Chondrocyte (in vitro differentiated cells): ENCODE measurements around the gene MSH5. TPM values are rescaled to one million over a fixed set of nuclear protein-coding genes. Genes with fewer than 3 reads are reported as not detected.
"Not testable (repeated sequence)": the region's sequence is repeated elsewhere in the genome, so short reads cannot be mapped to it uniquely, and the experiment has no call there.

ENCODE experiments used
- DNase-seq: peaks from one replicate; pipeline ENCODE4 v3.0.0; 2021; ENCODE audit warnings: mixed read lengths, low spot score
- H3K27ac Mint-ChIP-seq: one replicate; pipeline ENCODE4 v1.8.0; 2021; ENCODE audit warnings: mild to moderate bottlenecking, moderate library complexity, mixed read lengths; ENCODE audit not compliant: unreplicated experiment
- H3K27me3 Mint-ChIP-seq: 2 replicates; pipeline ENCODE4 v1.8.0; 2021; ENCODE audit warnings: low read depth, mixed read lengths
- H3K36me3 Mint-ChIP-seq: 2 replicates; pipeline ENCODE4 v1.8.0; 2021; ENCODE audit warnings: low read depth, mixed read lengths
- H3K4me1 Mint-ChIP-seq: 2 replicates; pipeline ENCODE4 v1.8.0; 2021; ENCODE audit warnings: low read depth, mild to moderate bottlenecking, mixed read lengths
- H3K4me3 Mint-ChIP-seq: one replicate; pipeline ENCODE4 v1.8.0; 2021; ENCODE audit warnings: mild to moderate bottlenecking, moderate library complexity, mixed read lengths; ENCODE audit not compliant: unreplicated experiment
- H3K9me3 Mint-ChIP-seq: 2 replicates; pipeline ENCODE4 v1.8.0; 2021; ENCODE audit warnings: low read depth, mixed read lengths
- CTCF ChIP-seq: fragments of 200-600 bp; sonication (generic); IDR thresholded peaks from 2 replicates; pipeline ENCODE4 v1.5.0; 2021; ENCODE audit warnings: antibody characterized with exemption, mild to moderate bottlenecking, moderate library complexity
- total RNA-seq: library from RNA; stranded (reverse); gene quantifications from 3 replicates; pipeline ENCODE4 v1.2.1, GENCODE V29; 2021

Gene MSH5
- total RNA-seq, 1 donor from 2014 or later, result 9.4 TPM

GRCh38 chr6:31796993-31797385, 57.2 kb downstream of the MSH5 start:
- no peaks in the 10 kb centered on the region for H3K9me3 Mint-ChIP-seq
- H3K4me1 Mint-ChIP-seq, result peaks cover 21% of the 10 kb centered on the region
- TF ChIP-seq CTCF, result no peak
- DNase-seq, result no peak
- H3K27ac Mint-ChIP-seq, result peak overlapping the region; percentile 55
- no peak overlapping the region for H3K4me3 Mint-ChIP-seq
- no peaks in the 10 kb centered on the region for H3K27me3 Mint-ChIP-seq
- peaks cover 3% of the 10 kb centered on the region for H3K36me3 Mint-ChIP-seq

GRCh38 chr6:31797588-31797987, 57.8 kb downstream of the MSH5 start:
- Mint-ChIP-seq H3K4me1 (peaks cover 20% of the 10 kb centered on the region), H3K27me3 (no peaks in the 10 kb centered on the region), H3K4me3 (no peak overlapping the region), H3K27ac (peak overlapping the region; percentile 12), H3K36me3 (no peaks in the 10 kb centered on the region), H3K9me3 (no peaks in the 10 kb centered on the region)
- DNase-seq, result peak; percentile 25
- TF ChIP-seq CTCF, result no peak

- no peak overlapping the region for H3K4me3 Mint-ChIP-seq
- H3K36me3 Mint-ChIP-seq, result no peaks in the 10 kb centered on the region
- H3K4me1 Mint-ChIP-seq, result no peaks in the 10 kb centered on the region
- peak overlapping the region; percentile 27 for H3K27ac Mint-ChIP-seq
- no peaks in the 10 kb centered on the region for H3K9me3 Mint-ChIP-seq
- no peak for TF ChIP-seq CTCF
- peak; percentile 20 for DNase-seq
- H3K27me3 Mint-ChIP-seq, result no peaks in the 10 kb centered on the region
Measured at GRCh38 chr6:31799781-31800180, 60.0 kb downstream of the MSH5 start.

- not testable (repeated sequence) for H3K4me1 Mint-ChIP-seq, H3K4me3 Mint-ChIP-seq, H3K27ac Mint-ChIP-seq, H3K27me3 Mint-ChIP-seq, H3K36me3 Mint-ChIP-seq, H3K9me3 Mint-ChIP-seq
- DNase-seq, result peak; percentile 24
Measured at GRCh38 chr6:31801031-31801927, 61.5 kb downstream of the MSH5 start.

- no peaks in the 10 kb centered on the region for H3K27me3 Mint-ChIP-seq
- peak overlapping the region; percentile 95 for H3K27ac Mint-ChIP-seq
- peaks cover 15% of the 10 kb centered on the region for H3K4me1 Mint-ChIP-seq
- H3K4me3 Mint-ChIP-seq, result peak overlapping the region; percentile 91
- no peak for TF ChIP-seq CTCF
- no peaks in the 10 kb centered on the region for H3K36me3 Mint-ChIP-seq
- peak; percentile 22 for DNase-seq
- no peaks in the 10 kb centered on the region for H3K9me3 Mint-ChIP-seq
Measured at GRCh38 chr6:31805939-31806469, 66.2 kb downstream of the MSH5 start.
